Cerebellar cortex (tissue), 1 donor: ENCODE results near the gene PTPRD.

Experiments used
- DNase-seq: peaks from one replicate; pipeline ENCODE4 v3.0.0-alpha.2; 2015; ENCODE audit warnings: low spot score

Gene PTPRD

GRCh38 chr9:10172476-10172875, 440.3 kb downstream of the PTPRD start:
- DNase-seq, result no peak

GRCh38 chr9:10168241-10168640, 444.6 kb downstream of the PTPRD start:
- no peak for DNase-seq

GRCh38 chr9:10148796-10149195, 464.0 kb downstream of the PTPRD start:
- no peak for DNase-seq

- DNase-seq, result no peak
Observed at GRCh38 chr9:10146517-10147331, 466.1 kb downstream of the PTPRD start.

- DNase-seq, result no peak
Observed at GRCh38 chr9:10144355-10144754, 468.4 kb downstream of the PTPRD start.

- DNase-seq, result no peak
Observed at GRCh38 chr9:10135553-10135952, 477.2 kb downstream of the PTPRD start.

- DNase-seq, result no peak
Observed at GRCh38 chr9:10134266-10134665, 478.5 kb downstream of the PTPRD start.

- no peak for DNase-seq
Observed at GRCh38 chr9:10130061-10130675, 482.6 kb downstream of the PTPRD start.

- no peak for DNase-seq
Observed at GRCh38 chr9:10127867-10128266, 484.9 kb downstream of the PTPRD start.

GRCh38 chr9:10112798-10113197, 500.0 kb downstream of the PTPRD start:
- no peak for DNase-seq

- no peak for DNase-seq
Observed at GRCh38 chr9:10112070-10112469, 500.7 kb downstream of the PTPRD start.

GRCh38 chr9:10108815-10109214, 504.0 kb downstream of the PTPRD start:
- no peak for DNase-seq

GRCh38 chr9:10104774-10105173, 508.0 kb downstream of the PTPRD start:
- no peak for DNase-seq

- no peak for DNase-seq
Observed at GRCh38 chr9:10095208-10095607, 517.6 kb downstream of the PTPRD start.

GRCh38 chr9:10094563-10094962, 518.2 kb downstream of the PTPRD start:
- DNase-seq, result no peak

- DNase-seq, result no peak
Observed at GRCh38 chr9:10080012-10080411, 532.8 kb downstream of the PTPRD start.

- DNase-seq, result no peak
Observed at GRCh38 chr9:10079284-10079964, 533.4 kb downstream of the PTPRD start.

- no peak for DNase-seq
Observed at GRCh38 chr9:10071579-10071978, 541.2 kb downstream of the PTPRD start.

- no peak for DNase-seq
Observed at GRCh38 chr9:10062629-10063395, 550.0 kb downstream of the PTPRD start.

- peak; percentile 28 for DNase-seq
Observed at GRCh38 chr9:10059044-10059443, 553.8 kb downstream of the PTPRD start.

- no peak for DNase-seq
Observed at GRCh38 chr9:10055886-10056395, 556.9 kb downstream of the PTPRD start.

GRCh38 chr9:10054456-10054855, 558.3 kb downstream of the PTPRD start:
- no peak for DNase-seq
